Caco-2 (cell line): ENCODE measurements around the gene LDLRAD3. TPM values are rescaled to one million over a fixed set of nuclear protein-coding genes. Genes with fewer than 3 reads are reported as not detected.

ENCODE experiments used
- BruUV-seq: library from RNA; stranded (reverse); fragments of 400-500 nt; replicated peaks from 2 replicates; lab custom pipeline; 2021; lab: Mats Ljungman, UMichigan
- CTCF ChIA-PET: fragments of 300-600 bp; sonication (Branson Sonifier 250); formaldehyde crosslinking; loops from one replicate; lab custom pipeline; 2022; ENCODE audit warnings: antibody characterized with exemption; lab: Charles Lee
- POLR2A ChIA-PET: fragments of 300-600 bp; sonication (Branson Sonifier 250); formaldehyde crosslinking; loops from one replicate; lab custom pipeline; 2022; ENCODE audit warnings: antibody characterized with exemption; lab: Charles Lee
- DNase-seq, 2 experiments: peaks; one replicate each; pipeline versions ENCODE4 v3.0.0 to v3.0.0-alpha.2; 2020 to 2022
- H3K27me3 ChIP-seq: replicated peaks from 2 replicates; pipeline ENCODE4 v1.6.0; 2011; ENCODE audit warnings: low read length; ENCODE audit not compliant: control insufficient read depth, insufficient read depth
- H3K36me3 ChIP-seq: 2 replicates; pipeline ENCODE4 v1.5.1; 2011; ENCODE audit warnings: low read length; ENCODE audit not compliant: control insufficient read depth, insufficient read depth
- H3K4me1 ChIP-seq: fragments of 250-450 bp; sonication (Bioruptor Pico); 2 replicates; pipeline ENCODE4 v1.5.1; 2020; ENCODE audit warnings: mild to moderate bottlenecking
- H3K4me3 ChIP-seq: 2 replicates; pipeline ENCODE4 v1.5.1; 2011; ENCODE audit warnings: low read depth, mild to moderate bottlenecking, control low read depth, low read length
- H3K9me3 ChIP-seq: fragments of 250-450 bp; sonication (Bioruptor Pico); 2 replicates; pipeline ENCODE4 v1.5.1; 2020; ENCODE audit warnings: mild to moderate bottlenecking, moderate library complexity
- H3K27ac Mint-ChIP-seq: one replicate; pipeline ENCODE4 v1.8.0; 2022; ENCODE audit warnings: mixed read lengths; ENCODE audit not compliant: unreplicated experiment
- H3K27me3 Mint-ChIP-seq: one replicate; pipeline ENCODE4 v1.8.0; 2022; ENCODE audit warnings: mixed read lengths; ENCODE audit not compliant: insufficient read depth, unreplicated experiment
- H3K36me3 Mint-ChIP-seq: one replicate; pipeline ENCODE4 v1.8.0; 2022; ENCODE audit warnings: mild to moderate bottlenecking, mixed read lengths; ENCODE audit not compliant: insufficient read depth, unreplicated experiment
- H3K4me1 Mint-ChIP-seq: one replicate; pipeline ENCODE4 v1.8.0; 2022; ENCODE audit warnings: low read depth, mixed read lengths; ENCODE audit not compliant: unreplicated experiment
- H3K4me3 Mint-ChIP-seq: one replicate; pipeline ENCODE4 v1.8.0; 2022; ENCODE audit warnings: mild to moderate bottlenecking, moderate library complexity, mixed read lengths; ENCODE audit not compliant: unreplicated experiment
- H3K9me3 Mint-ChIP-seq: one replicate; pipeline ENCODE4 v1.8.0; 2022; ENCODE audit warnings: mixed read lengths; ENCODE audit not compliant: unreplicated experiment
- intact Hi-C: fragments of 100-400 bp; cut with micrococcal nuclease; formaldehyde crosslinking; loops from one replicate; pipeline ENCODE4 v1.10.0; 2022; ENCODE audit not compliant: unreplicated experiment
- total RNA-seq: library from RNA; stranded (reverse); gene quantifications from 2 replicates; pipeline ENCODE4 v1.2.3, GENCODE V29; 2022
- TF ChIP-seq, protein P1 (sequence below), 2 experiments: fragments of 200-600 bp in 1 of 2; IDR thresholded peaks; 1 replicate in 1 of 2; 2 replicates in 1 of 2; pipeline versions ENCODE4 v1.5.1 to v1.8.0; 2011 to 2022; ENCODE audit warnings: antibody characterized with exemption in 1 of 2, control low read depth in 1 of 2, inconsistent platforms in 1 of 2, low read depth in 1 of 2, low read length in 1 of 2, mild to moderate bottlenecking in 1 of 2, moderate library complexity in 1 of 2; ENCODE audit not compliant: insufficient read depth in 1 of 2, severe bottlenecking in 1 of 2, unreplicated experiment in 1 of 2

The LDLRAD3 gene
- total RNA-seq, 1 experiment from 2014 or later, result 9.9 TPM

DNA sequence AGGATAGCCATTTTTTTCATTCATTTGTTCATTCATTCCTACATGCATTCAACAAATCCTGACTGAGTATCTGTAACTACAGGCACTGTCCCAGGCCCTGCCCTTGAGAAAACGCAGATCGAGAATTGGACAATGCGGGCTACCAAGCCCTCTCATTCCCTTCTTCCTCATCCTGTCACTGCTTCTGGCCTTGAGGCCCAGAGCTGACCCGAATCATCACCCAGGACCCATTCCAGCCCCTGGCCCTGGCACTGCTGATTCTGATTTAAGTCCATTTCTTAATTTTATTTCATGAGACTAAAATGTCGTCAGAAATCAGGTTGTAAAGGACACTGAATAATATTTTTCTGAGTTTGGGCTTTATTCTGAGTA is 321.1 kb downstream of the LDLRAD3 start:
- no peak overlapping the region for H3K4me3 ChIP-seq
- Mint-ChIP-seq H3K4me3 (no peak overlapping the region), H3K27me3 (no peaks in the 10 kb centered on the region), H3K9me3 (no peaks in the 10 kb centered on the region), H3K36me3 (no peaks in the 10 kb centered on the region), H3K4me1 (peaks cover 6% of the 10 kb centered on the region), H3K27ac (no peak overlapping the region)
- no peaks in the 10 kb centered on the region for H3K4me1 ChIP-seq
- CTCF ChIA-PET, result interaction anchor here (1.4 to 5.5 kb wide), 5 partner anchors 109 to 460 kb away, joined by 3 to 69 read pairs (median 6); no protein-coding TSS in a partner anchor
- DNase-seq, result no peak
- TF ChIP-seq, protein P1, sequence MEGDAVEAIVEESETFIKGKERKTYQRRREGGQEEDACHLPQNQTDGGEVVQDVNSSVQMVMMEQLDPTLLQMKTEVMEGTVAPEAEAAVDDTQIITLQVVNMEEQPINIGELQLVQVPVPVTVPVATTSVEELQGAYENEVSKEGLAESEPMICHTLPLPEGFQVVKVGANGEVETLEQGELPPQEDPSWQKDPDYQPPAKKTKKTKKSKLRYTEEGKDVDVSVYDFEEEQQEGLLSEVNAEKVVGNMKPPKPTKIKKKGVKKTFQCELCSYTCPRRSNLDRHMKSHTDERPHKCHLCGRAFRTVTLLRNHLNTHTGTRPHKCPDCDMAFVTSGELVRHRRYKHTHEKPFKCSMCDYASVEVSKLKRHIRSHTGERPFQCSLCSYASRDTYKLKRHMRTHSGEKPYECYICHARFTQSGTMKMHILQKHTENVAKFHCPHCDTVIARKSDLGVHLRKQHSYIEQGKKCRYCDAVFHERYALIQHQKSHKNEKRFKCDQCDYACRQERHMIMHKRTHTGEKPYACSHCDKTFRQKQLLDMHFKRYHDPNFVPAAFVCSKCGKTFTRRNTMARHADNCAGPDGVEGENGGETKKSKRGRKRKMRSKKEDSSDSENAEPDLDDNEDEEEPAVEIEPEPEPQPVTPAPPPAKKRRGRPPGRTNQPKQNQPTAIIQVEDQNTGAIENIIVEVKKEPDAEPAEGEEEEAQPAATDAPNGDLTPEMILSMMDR (IDR thresholded peaks at IDR 0.05; ENCODE audit: insufficient read depth in 1 of 2, low read depth in 1 of 2, low read length in 1 of 2, severe bottlenecking in 1 of 2, unreplicated experiment in 1 of 2), result no peak
- H3K27me3 ChIP-seq, result no peaks in the 10 kb centered on the region
- H3K36me3 ChIP-seq, result no peaks in the 10 kb centered on the region
- H3K9me3 ChIP-seq, result no peaks in the 10 kb centered on the region
- POLR2A ChIA-PET, result no interaction called here
- BruUV-seq, result no TSS peak
- intact Hi-C loops, result loop anchor here (5.0 kb wide), 1 partner anchor 778 kb away; no protein-coding TSS in a partner anchor

DNA sequence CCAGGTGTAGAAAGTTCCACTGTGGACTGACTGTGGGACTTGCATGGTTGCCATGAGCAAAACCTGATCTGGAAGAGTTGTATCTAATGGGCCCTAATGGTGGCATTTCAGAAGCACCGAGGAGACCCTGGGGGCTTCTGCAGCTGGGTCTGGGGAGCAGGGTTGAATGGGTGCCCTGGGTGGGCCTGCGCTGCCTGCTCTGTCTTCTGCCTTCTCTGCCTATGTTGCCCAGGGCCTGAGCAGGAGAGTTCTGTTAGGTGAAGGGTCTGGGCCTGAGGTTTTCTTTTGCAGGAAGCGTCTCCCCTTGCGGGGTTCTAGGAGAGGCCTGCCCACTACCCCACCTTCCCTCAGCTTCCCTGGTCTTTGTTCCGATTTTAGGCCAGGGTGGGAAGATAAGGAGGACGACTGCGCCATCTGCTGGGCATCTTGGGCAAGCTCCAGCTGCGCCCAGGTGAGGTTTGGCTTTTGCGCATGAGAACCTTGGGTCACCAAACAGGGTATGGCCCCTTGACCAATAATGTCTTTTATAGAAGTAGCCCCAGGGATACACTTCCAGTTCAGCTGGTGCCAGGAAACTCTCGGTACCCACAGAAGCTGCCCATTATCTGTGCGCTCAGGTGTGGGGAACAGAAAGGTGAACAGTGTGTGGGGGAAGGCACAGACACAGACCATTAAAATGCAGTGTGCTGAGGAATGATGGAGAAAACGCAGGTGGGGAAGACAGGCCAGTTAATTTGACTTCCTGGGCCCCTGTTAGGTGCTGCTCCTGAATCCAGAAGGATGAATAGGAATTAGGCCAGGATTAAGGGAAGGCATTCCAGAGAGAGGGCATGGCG is 322.1 kb downstream of the LDLRAD3 start:
- Histone ChIP-seq H3K4me3 (no peak overlapping the region), H3K27me3 (no peaks in the 10 kb centered on the region), H3K4me1 (no peaks in the 10 kb centered on the region), H3K36me3 (no peaks in the 10 kb centered on the region), H3K9me3 (no peaks in the 10 kb centered on the region)
- no TSS peak for BruUV-seq
- Mint-ChIP-seq H3K4me3 (no peak overlapping the region), H3K27me3 (no peaks in the 10 kb centered on the region), H3K4me1 (peaks cover 6% of the 10 kb centered on the region), H3K27ac (no peak overlapping the region), H3K9me3 (no peaks in the 10 kb centered on the region), H3K36me3 (no peaks in the 10 kb centered on the region)
- ChIA-PET CTCF (interaction anchor here (0.5 to 5.5 kb wide), 13 partner anchors 8 to 655 kb away, joined by 3 to 69 read pairs (median 3); partner anchors contain the start of gene COMMD9), POLR2A (no interaction called here)
- peak; percentile 54 to 75 for DNase-seq
- TF ChIP-seq, protein P1 (IDR thresholded peaks at IDR 0.05; ENCODE audit: insufficient read depth in 1 of 2, low read depth in 1 of 2, low read length in 1 of 2, severe bottlenecking in 1 of 2, unreplicated experiment in 1 of 2), result peak; percentile 91 to 92
- intact Hi-C loops, result loop anchor here (1.0 to 5.0 kb wide), 5 partner anchors 212 to 779 kb away; no protein-coding TSS in a partner anchor

DNA sequence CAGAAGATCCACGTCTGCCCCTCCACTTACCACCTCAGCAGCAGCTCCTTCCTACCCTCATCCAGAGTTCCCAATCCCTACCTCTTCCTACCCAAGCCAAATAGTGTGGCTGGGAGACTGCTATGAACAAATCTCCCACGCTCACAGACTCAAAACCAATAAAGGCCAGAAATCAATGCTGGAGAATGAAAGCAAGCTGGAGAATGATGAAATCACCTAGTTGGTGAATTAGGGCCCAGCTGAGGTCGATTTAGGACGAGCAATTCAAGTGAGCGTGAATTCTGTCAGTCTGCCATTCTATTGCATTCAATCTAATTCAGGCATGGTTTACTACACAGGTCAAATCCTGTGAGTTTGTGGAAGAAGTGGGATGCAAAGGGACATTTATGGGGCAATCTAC is 322.9 kb downstream of the LDLRAD3 start:
- no peak overlapping the region for H3K4me3 ChIP-seq
- Mint-ChIP-seq H3K4me1 (peaks cover 6% of the 10 kb centered on the region), H3K27me3 (no peaks in the 10 kb centered on the region), H3K4me3 (no peak overlapping the region), H3K36me3 (peaks cover 4% of the 10 kb centered on the region), H3K9me3 (no peaks in the 10 kb centered on the region), H3K27ac (no peak overlapping the region)
- ChIA-PET POLR2A (no interaction called here), CTCF (interaction anchor here (1.4 to 5.5 kb wide), 5 partner anchors 8 to 462 kb away, joined by 3 to 69 read pairs (median 8); no protein-coding TSS in a partner anchor)
- intact Hi-C loops, result loop anchor here (1.0 to 5.0 kb wide), 5 partner anchors 212 to 779 kb away; no protein-coding TSS in a partner anchor
- BruUV-seq, result no TSS peak
- H3K4me1 ChIP-seq, result no peaks in the 10 kb centered on the region
- H3K36me3 ChIP-seq, result no peaks in the 10 kb centered on the region
- TF ChIP-seq, protein P1 (IDR thresholded peaks at IDR 0.05; ENCODE audit: insufficient read depth in 1 of 2, low read depth in 1 of 2, low read length in 1 of 2, severe bottlenecking in 1 of 2, unreplicated experiment in 1 of 2), result no peak
- no peak for DNase-seq
- H3K27me3 ChIP-seq, result no peaks in the 10 kb centered on the region
- H3K9me3 ChIP-seq, result no peaks in the 10 kb centered on the region
